HL-60/S4 treated with retinoic acid at 250 ng/mL for 4 days and 3 days (cell line): ENCODE measurements around the gene MBTPS1.

Source experiments
- in situ Hi-C: fragments of 300-500 bp; cut with MboI; formaldehyde crosslinking; loops from 2 replicates; pipeline ENCODE4 v1.7.0; 2022; ENCODE audit warnings: low sequenced_read_pairs

The MBTPS1 gene

GRCh38 chr16:84055801-84056634 lies 60.7 kb downstream of the MBTPS1 start:
- in situ Hi-C loops = loop anchor here (25.0 kb wide), 1 partner anchor 431 kb away; no protein-coding TSS in a partner anchor

- in situ Hi-C loops = loop anchor here (25.0 kb wide), 1 partner anchor 432 kb away; no protein-coding TSS in a partner anchor
Observed at GRCh38 chr16:84055366-84055765, 61.4 kb downstream of the MBTPS1 start.

GRCh38 chr16:84054916-84055315 lies 61.8 kb downstream of the MBTPS1 start:
- in situ Hi-C loops = loop anchor here (25.0 kb wide), 1 partner anchor 432 kb away; no protein-coding TSS in a partner anchor

DNA sequence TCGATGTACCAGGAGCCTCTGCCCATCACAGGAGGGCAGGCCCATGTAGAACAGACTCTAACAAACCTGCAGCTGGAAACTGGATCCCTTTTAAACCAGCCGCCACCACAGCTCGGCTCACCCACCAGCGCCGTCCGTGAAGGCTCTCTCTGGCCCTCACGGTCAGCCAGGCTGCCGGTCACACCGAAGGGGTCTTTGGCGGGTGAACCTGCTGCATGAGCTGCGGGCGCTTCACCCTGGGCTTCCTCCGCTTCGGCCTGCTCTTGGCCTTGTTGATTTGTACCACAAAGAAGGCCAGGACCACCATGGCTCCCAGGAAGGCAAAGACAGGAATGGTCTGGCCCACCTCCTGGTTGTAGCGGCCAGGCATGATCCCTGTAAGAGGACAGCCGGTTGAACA lies 62.5 kb downstream of the MBTPS1 start:
- in situ Hi-C loops = loop anchor here (25.0 kb wide), 1 partner anchor 433 kb away; no protein-coding TSS in a partner anchor

DNA sequence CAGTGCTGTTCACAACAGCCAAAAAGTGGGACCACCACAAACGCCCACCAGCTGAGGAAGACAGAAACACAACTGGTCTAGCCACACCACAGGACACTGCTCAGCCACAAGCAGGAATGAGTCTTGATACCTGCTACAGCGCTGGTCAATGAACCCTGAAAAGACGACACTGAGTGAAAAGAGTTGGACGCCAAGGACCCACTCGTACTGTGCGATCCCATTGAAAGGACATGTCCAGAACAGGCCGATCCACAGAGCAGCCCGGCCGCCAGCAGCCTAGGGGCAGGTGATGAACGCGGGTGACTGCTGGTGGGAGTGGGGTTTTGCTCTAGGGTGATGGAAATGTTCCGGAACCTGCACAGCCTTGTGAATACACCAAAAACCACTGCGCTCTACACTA lies 63.5 kb downstream of the MBTPS1 start:
- in situ Hi-C loops = loop anchor here (25.0 kb wide), 1 partner anchor 434 kb away; no protein-coding TSS in a partner anchor

- in situ Hi-C loops = loop anchor here (25.0 kb wide), 1 partner anchor 435 kb away; no protein-coding TSS in a partner anchor
Observed at GRCh38 chr16:84052071-84052622, 64.6 kb downstream of the MBTPS1 start.

- in situ Hi-C loops = loop anchor here (25.0 kb wide), 1 partner anchor 437 kb away; no protein-coding TSS in a partner anchor
Observed at GRCh38 chr16:84050316-84050715, 66.4 kb downstream of the MBTPS1 start.

GRCh38 chr16:84049403-84050060 lies 67.2 kb downstream of the MBTPS1 start:
- in situ Hi-C loops = loop anchor here (25.0 kb wide), 1 partner anchor 438 kb away; no protein-coding TSS in a partner anchor

- in situ Hi-C loops = no loop called here
Observed at GRCh38 chr16:84048871-84049270, 67.9 kb downstream of the MBTPS1 start.

GRCh38 chr16:84048270-84048669 lies 68.5 kb downstream of the MBTPS1 start:
- in situ Hi-C loops = no loop called here

GRCh38 chr16:84047626-84048025 lies 69.1 kb downstream of the MBTPS1 start:
- in situ Hi-C loops = no loop called here

GRCh38 chr16:84047206-84047605 lies 69.5 kb downstream of the MBTPS1 start:
- in situ Hi-C loops = no loop called here

DNA sequence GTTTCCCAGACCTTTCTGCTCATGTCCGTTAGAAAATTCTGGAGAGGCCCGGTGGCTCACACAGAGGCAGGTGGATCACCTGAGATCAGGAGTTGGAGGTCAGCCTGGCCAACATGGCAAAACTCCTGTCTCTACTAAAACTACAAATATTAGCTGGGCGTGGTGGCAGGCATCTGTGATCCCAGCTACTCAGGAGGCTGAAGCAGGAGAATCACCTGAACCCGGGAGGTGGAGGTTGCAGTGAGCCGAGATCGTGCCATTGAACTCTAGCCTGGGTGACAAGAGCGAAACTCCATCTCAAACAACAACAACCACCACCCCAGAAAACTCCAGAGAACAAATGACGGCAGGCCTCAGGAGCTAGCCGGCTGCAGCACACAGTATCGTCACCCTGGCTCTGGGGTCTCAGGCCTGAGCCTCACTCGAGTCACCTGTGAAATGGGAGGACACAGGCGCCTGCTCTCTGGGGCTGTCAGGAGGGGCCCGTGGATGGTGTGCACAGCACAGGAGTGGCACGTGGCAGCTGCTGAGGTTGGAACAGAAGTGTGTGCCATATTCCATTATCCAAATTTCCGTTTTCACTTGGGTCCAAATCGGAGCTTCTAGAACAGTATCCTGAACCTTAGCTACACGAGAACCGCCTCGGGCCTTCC lies 70.8 kb downstream of the MBTPS1 start:
- in situ Hi-C loops = no loop called here

DNA sequence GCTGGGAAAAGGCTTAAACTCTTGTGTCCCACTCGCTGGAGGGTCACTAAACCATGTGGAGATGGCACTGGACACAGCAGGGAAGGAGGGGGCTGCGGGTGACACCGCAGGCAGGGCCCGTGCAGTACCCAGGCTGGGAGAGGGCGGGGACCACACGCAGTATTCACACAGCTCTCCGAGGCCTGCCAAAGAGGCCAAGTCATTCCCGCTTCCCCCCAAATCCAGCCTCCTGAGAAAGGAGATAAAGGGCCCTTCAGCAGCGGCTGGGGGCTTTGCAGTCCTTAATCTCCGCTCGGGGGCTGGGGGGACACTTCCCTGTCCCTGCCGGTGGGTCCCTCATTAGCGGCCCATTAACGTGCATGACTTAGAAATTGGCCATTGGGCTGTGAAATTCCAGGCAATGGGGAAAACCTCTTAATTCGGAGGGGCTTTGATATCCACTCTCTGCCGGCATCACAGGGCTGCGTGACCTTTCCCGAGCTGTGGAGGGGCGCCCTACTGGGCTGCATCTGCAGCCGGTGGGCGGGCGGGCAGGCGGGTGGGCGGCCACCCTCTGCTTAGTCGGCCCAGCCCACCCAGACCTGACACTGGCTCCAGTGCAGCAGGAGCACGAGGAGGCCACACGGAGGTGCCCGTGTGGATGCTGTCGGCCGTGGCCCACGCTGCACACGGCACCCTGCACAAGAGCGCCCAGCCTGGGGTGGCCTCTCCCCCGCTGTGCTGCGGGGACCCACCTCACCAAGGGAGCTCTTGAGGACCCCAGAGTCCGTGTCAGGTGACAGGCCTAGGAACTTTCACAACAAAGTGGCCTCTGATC lies 71.5 kb downstream of the MBTPS1 start:
- in situ Hi-C loops = no loop called here

GRCh38 chr16:84044118-84044488 lies 72.6 kb downstream of the MBTPS1 start:
- in situ Hi-C loops = no loop called here

DNA sequence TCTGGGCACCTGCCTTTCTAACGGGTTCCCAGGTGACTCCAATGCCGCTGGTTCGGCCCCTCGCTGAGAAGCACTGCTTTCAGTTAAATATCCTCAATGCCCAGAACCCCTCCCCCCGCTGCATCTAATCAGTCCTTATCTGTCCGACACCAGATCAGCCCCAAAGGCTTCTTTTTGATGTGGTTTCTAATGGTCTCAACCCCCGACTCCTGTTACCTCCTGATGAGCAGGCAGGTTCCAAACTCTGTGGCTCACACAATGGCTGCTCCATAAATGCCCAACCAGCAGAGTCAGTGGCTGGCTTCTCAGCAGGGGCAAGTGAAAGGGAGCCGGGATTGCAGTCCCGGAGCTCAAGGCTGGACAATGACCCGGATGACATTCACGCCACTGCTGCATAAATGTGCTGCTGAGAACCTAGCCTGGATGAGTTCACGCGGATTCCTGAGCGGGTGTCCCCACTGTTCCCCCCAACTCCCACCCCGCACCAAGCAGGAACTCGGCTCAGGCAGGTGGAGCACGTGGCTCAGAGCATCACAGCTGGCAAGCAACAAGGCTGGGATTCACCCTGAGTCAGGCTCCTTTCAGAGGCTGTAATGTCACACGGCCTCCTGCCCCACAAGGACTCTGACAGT lies 73.1 kb downstream of the MBTPS1 start:
- in situ Hi-C loops = no loop called here

DNA sequence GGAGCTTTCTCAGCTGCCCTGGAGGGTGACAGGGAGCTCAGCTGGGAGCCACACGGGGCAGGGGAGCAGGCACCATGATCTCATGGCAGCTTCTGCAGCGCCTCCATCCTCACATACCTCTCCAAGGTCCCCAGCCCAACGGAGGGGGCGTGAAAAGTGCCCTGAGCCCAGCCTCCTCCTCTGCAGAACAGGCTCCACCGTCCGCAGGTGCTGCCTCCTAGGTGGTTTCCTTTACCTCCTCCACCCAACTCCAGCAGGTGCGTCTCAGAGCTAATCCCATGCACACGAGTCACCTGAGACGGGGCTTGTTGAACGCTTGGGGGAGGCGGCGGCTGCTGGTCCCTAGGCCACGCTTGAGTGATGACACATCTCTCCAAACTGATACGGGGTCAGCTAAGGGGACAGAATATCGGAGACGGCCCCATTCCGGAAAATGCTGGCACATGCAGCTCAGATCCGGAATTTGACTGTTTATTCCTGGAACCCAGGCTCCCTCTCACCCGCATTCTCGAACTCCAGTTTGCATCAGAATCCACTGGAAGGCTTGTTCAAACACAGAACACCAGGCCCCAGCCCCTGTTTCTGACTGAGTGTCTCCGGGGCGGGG lies 73.8 kb downstream of the MBTPS1 start:
- in situ Hi-C loops = no loop called here

DNA sequence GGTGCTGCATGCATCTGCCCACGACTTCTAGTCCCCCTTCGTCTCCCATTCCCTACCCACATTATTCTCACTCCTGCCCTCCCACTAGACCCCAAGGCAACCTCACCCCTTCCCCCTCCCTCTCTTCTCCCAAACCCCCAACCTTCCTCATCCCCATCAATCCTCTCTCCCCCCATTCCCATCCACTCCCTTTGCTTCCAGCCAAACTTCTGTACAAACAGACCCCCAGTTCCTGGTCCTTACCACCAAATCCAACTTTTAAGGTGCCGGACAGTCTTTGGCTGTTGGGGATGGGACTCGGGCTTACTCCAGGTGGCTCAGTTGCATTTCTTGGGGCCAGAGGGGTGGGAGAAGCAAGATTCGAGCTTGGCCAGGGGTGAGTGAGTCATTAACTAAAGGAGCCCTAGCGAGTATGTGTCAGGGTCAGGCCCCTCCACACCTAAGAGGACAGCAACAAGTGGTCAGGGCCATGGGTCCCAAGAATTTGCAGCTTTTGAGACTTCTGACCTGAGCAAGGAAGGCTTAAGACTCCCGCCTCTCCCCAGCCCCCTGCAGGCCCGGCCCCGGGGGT lies 74.3 kb downstream of the MBTPS1 start, which contains the start of gene SLC38A8:
Gene SLC38A8 (minus strand): TSS at position 488 of the 571 bp plus-strand sequence. CDS start 638 bp downstream, outside the sequence.
- in situ Hi-C loops = no loop called here

GRCh38 chr16:84041881-84042280 lies 74.9 kb downstream of the MBTPS1 start:
- in situ Hi-C loops = no loop called here
